NT2/D1 (cell line): ENCODE data around the gene ANKRD29.
"Not testable (repeated sequence)": the region's sequence is repeated elsewhere in the genome, so short reads cannot be mapped to it uniquely, and the experiment has no call there.

Experiments used
- DNase-seq: peaks from one replicate; pipeline ENCODE4 v3.0.0-alpha.2; 2011; ENCODE audit warnings: low read depth, low spot score
- H3K27me3 ChIP-seq: 2 replicates; pipeline ENCODE4 v1.6.0; 2011; ENCODE audit warnings: mild to moderate bottlenecking; ENCODE audit not compliant: insufficient read length, insufficient read depth
- H3K36me3 ChIP-seq: 2 replicates; pipeline ENCODE4 v1.6.1; 2011; ENCODE audit warnings: mild to moderate bottlenecking, low read length, mixed read lengths; ENCODE audit not compliant: insufficient read depth, insufficient read length
- H3K4me1 ChIP-seq: 2 replicates; pipeline ENCODE4 v1.5.1; 2011; ENCODE audit not compliant: insufficient read depth, insufficient read length
- H3K4me3 ChIP-seq: 2 replicates; pipeline ENCODE4 v1.5.1; 2011; ENCODE audit warnings: low read depth; ENCODE audit not compliant: insufficient read length
- H3K9ac ChIP-seq: 2 replicates; pipeline ENCODE4 v1.6.0; 2011; ENCODE audit warnings: low read depth; ENCODE audit not compliant: insufficient read length
- H3K9me3 ChIP-seq: 2 replicates; pipeline ENCODE4 v1.5.1; 2011; ENCODE audit warnings: mild to moderate bottlenecking, low read length; ENCODE audit not compliant: insufficient read depth
- SUZ12 ChIP-seq: IDR thresholded peaks from 2 replicates; pipeline ENCODE4 v1.6.1; 2011; ENCODE audit not compliant: insufficient read length, insufficient read depth; ENCODE audit errors: extremely low read depth
- YY1 ChIP-seq: IDR thresholded peaks from 2 replicates; pipeline ENCODE4 v1.6.1; 2011; ENCODE audit not compliant: insufficient read length, insufficient read depth
- ZNF274 ChIP-seq: IDR thresholded peaks from 2 replicates; pipeline ENCODE4 v1.6.1; 2011; ENCODE audit warnings: mild to moderate bottlenecking, low read depth, low read length

Gene ANKRD29

DNA sequence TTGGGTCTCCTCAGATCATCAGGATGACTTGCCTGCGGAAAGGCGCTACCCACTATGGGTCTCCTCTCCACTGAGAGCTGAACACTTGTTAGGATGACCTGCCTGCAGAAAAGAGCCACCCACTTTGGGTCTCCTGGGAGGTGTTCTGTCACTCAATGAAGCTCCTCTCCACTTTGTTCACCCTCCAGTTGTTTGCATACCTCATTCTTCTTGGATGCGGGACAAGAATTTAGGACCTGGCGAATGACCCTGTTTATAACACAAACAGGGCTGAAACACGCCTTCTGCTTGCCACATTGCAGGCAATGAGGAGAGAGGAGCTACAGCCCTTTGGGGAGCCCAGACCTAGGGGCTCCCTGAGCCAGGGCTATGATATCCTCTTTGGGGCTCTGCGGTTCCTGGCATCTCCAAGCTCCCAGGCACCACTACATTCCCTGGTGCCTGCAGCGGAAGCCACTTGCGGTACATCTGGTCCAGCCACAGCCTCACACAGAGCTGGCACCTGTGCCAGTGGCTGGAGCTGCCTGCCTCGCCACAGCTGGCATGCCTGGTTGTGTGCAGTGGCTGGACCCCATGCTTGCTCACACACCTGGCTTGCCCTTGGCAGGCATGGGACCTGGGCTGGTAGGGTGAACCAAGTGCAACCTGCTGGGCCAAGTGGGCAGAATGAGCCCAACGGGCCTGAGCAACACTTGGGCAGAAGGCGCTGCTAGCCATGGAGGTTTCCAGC lies 20.6 kb downstream of the ANKRD29 start:
- Histone ChIP-seq H3K4me1 (no peaks in the 10 kb centered on the region), H3K9ac (no peak overlapping the region), H3K9me3 (peaks cover 16% of the 10 kb centered on the region; the same call in 1 of the 2 replicates), H3K4me3 (no peak overlapping the region), H3K36me3 (no peaks in the 10 kb centered on the region), H3K27me3 (no peaks in the 10 kb centered on the region)
- no peak for TF ChIP-seq ZNF274
- no peak for TF ChIP-seq YY1
- TF ChIP-seq SUZ12: no peak
- no peak for DNase-seq

- TF ChIP-seq ZNF274: no peak
- H3K27me3 ChIP-seq: no peaks in the 10 kb centered on the region
- DNase-seq: no peak
- H3K36me3 ChIP-seq: no peaks in the 10 kb centered on the region
- H3K4me1 ChIP-seq: no peaks in the 10 kb centered on the region
- H3K9ac ChIP-seq: no peak overlapping the region
- H3K4me3 ChIP-seq: no peak overlapping the region
- H3K9me3 ChIP-seq: peaks cover 16% of the 10 kb centered on the region; the same call in 1 of the 2 replicates
Observed at GRCh38 chr18:23641143-23641720, 21.5 kb downstream of the ANKRD29 start.

DNA sequence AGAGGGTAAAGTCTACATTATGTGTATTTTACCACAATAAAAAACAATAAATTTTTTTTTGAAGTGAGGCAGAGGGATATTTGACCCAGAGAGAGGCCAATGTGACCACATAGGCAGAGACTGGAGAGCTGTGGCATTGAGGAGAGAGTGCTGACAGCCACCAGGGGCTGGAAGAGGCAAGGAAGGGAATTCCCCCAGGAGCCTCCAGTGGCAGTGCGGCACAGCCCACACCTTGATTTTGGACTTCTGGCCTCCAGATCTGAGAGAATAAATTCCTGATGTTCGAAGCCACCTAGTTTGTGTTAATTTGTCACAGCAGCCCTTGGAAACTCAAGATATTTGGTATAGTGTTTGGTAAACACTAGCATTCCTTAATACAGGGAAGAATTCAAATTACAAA lies 22.7 kb downstream of the ANKRD29 start:
- Histone ChIP-seq H3K9ac (no peak overlapping the region), H3K36me3 (no peaks in the 10 kb centered on the region), H3K4me1 (peaks cover 3% of the 10 kb centered on the region), H3K27me3 (no peaks in the 10 kb centered on the region), H3K4me3 (no peak overlapping the region), H3K9me3 (peaks cover 16% of the 10 kb centered on the region; the same call in 1 of the 2 replicates)
- no peak for DNase-seq
- TF ChIP-seq SUZ12 (no peak), ZNF274 (no peak), YY1 (no peak)

- not testable (repeated sequence) for DNase-seq, H3K4me3 ChIP-seq, H3K9ac ChIP-seq, H3K4me1 ChIP-seq, H3K36me3 ChIP-seq, H3K27me3 ChIP-seq, H3K9me3 ChIP-seq
Observed at GRCh38 chr18:23636433-23636832, 26.3 kb downstream of the ANKRD29 start.

- no peaks in the 10 kb centered on the region for H3K27me3 ChIP-seq
- H3K9ac ChIP-seq: no peak overlapping the region
- no peak overlapping the region for H3K4me3 ChIP-seq
- TF ChIP-seq SUZ12 (no peak), YY1 (no peak), ZNF274 (no peak)
- peaks cover 1% of the 10 kb centered on the region; the same call in 1 of the 2 replicates for H3K9me3 ChIP-seq
- no peak for DNase-seq
- H3K36me3 ChIP-seq: no peaks in the 10 kb centered on the region
- peaks cover 3% of the 10 kb centered on the region for H3K4me1 ChIP-seq
Observed at GRCh38 chr18:23636071-23636399, 26.7 kb downstream of the ANKRD29 start.

GRCh38 chr18:23635283-23636070 lies 27.2 kb downstream of the ANKRD29 start:
- Histone ChIP-seq H3K4me1 (peaks cover 3% of the 10 kb centered on the region), H3K9me3 (no peaks in the 10 kb centered on the region), H3K4me3 (no peak overlapping the region), H3K27me3 (no peaks in the 10 kb centered on the region), H3K36me3 (no peaks in the 10 kb centered on the region), H3K9ac (no peak overlapping the region)
- TF ChIP-seq ZNF274 (no peak), YY1 (no peak), SUZ12 (no peak)
- no peak for DNase-seq

- Histone ChIP-seq H3K27me3 (no peaks in the 10 kb centered on the region), H3K4me1 (peaks cover 3% of the 10 kb centered on the region), H3K36me3 (no peaks in the 10 kb centered on the region), H3K4me3 (no peak overlapping the region), H3K9me3 (no peaks in the 10 kb centered on the region), H3K9ac (no peak overlapping the region)
- no peak for TF ChIP-seq YY1
- no peak for DNase-seq
Observed at GRCh38 chr18:23634692-23635091, 28.0 kb downstream of the ANKRD29 start.
